Measurements from ENCODE around the gene LRRC8E. TPM values are rescaled to one million over a fixed set of nuclear protein-coding genes. Genes with fewer than 3 reads are reported as not detected.

LRRC8E gene
- total RNA-seq, 1 experiment from 2014 or later, result 18.1 TPM

GRCh38 chr19:7911508-7912143 is 23.3 kb downstream of the LRRC8E start:
- ATAC-seq (no peak), DNase-seq (ENCODE audit: low read depth, low spot score) (no peak)
- no peaks in the 10 kb centered on the region for H4K20me1 ChIP-seq (ENCODE audit: insufficient read depth)
- POLR2A ChIA-PET, result no interaction called here
- H3K27ac ChIP-seq (ENCODE audit: low read depth, low read length), result no peak overlapping the region
- no peak overlapping the region for H2AFZ ChIP-seq (ENCODE audit: low read depth, low read length, poor library complexity, severe bottlenecking)
- H3K4me1 ChIP-seq (ENCODE audit: control insufficient read depth in 1 of 2, insufficient read depth in 2 of 2, low read length in 2 of 2), result peaks cover 5 to 18% of the 10 kb centered on the region in 2 experiments; a peak in 3 of 4 replicates
- intact Hi-C loops (cut with micrococcal nuclease), result no loop called here
- no TSS peak for BruUV-seq (replicated peaks)
- peaks cover 5 to 6% of the 10 kb centered on the region in 2 experiments; a peak in 3 of 4 replicates for H3K36me3 ChIP-seq (ENCODE audit: control insufficient read depth in 1 of 2, insufficient read depth in 2 of 2, low read length in 2 of 2)
- no peaks in the 10 kb centered on the region for H3K9me2 ChIP-seq (ENCODE audit: insufficient read depth)
- H3K27me3 ChIP-seq (ENCODE audit: insufficient read depth, low read length), result no peaks in the 10 kb centered on the region
- RAD21 ChIA-PET (ENCODE audit: low non-redundant PET in 1 of 2, low total read pairs in 2 of 2, uncharacterized antibody in 2 of 2, unreplicated experiment in 2 of 2), result no interaction called here
- H3K4me3 ChIP-seq (replicated peaks in 1 of 2; ENCODE audit: low read depth in 1 of 2, low read length in 2 of 2), result no peak overlapping the region
- no peaks in the 10 kb centered on the region for H3K9me3 ChIP-seq (ENCODE audit: control insufficient read depth in 1 of 2, insufficient read depth in 1 of 2, low read depth in 1 of 2, low read length in 2 of 2)
- no peak overlapping the region for H3K4me2 ChIP-seq (ENCODE audit: low read length)
- no peak overlapping the region for H3K9ac ChIP-seq (ENCODE audit: low read length)
- H3K79me2 ChIP-seq (ENCODE audit: insufficient read depth, low read length), result peaks cover 27% of the 10 kb centered on the region
- CTCF ChIA-PET, result interaction anchor here (1.3 kb wide), 1 partner anchor 9 kb away, joined by 5 read pairs; the partner anchor contains the start of gene SNAPC2
- TF ChIP-seq, protein P1, sequence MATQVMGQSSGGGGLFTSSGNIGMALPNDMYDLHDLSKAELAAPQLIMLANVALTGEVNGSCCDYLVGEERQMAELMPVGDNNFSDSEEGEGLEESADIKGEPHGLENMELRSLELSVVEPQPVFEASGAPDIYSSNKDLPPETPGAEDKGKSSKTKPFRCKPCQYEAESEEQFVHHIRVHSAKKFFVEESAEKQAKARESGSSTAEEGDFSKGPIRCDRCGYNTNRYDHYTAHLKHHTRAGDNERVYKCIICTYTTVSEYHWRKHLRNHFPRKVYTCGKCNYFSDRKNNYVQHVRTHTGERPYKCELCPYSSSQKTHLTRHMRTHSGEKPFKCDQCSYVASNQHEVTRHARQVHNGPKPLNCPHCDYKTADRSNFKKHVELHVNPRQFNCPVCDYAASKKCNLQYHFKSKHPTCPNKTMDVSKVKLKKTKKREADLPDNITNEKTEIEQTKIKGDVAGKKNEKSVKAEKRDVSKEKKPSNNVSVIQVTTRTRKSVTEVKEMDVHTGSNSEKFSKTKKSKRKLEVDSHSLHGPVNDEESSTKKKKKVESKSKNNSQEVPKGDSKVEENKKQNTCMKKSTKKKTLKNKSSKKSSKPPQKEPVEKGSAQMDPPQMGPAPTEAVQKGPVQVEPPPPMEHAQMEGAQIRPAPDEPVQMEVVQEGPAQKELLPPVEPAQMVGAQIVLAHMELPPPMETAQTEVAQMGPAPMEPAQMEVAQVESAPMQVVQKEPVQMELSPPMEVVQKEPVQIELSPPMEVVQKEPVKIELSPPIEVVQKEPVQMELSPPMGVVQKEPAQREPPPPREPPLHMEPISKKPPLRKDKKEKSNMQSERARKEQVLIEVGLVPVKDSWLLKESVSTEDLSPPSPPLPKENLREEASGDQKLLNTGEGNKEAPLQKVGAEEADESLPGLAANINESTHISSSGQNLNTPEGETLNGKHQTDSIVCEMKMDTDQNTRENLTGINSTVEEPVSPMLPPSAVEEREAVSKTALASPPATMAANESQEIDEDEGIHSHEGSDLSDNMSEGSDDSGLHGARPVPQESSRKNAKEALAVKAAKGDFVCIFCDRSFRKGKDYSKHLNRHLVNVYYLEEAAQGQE (IDR thresholded peaks at IDR 0.05; ENCODE audit: low read depth), result no peak
- TF ChIP-seq TCF7L2 (IDR thresholded peaks at IDR 0.05; ENCODE audit: borderline replicate concordance, extremely low read depth, insufficient read depth, insufficient read length) (no peak), CBX3 (IDR thresholded peaks at IDR 0.05; ENCODE audit: low read depth) (no peak), SRF (IDR thresholded peaks at IDR 0.05; ENCODE audit: low read depth) (no peak), POLR2AphosphoS5 (IDR thresholded peaks at IDR 0.05; ENCODE audit: low read depth, low read length) (no peak), ZNF274 (IDR thresholded peaks at IDR 0.05; ENCODE audit: low read depth, low read length) (no peak), ELF1 (IDR thresholded peaks at IDR 0.05; ENCODE audit: borderline replicate concordance, low read depth) (no peak), CEBPB (IDR thresholded peaks at IDR 0.05; ENCODE audit: low read depth) (no peak), FOSL1 (IDR thresholded peaks at IDR 0.05; ENCODE audit: low read depth) (no peak)
- TF ChIP-seq, protein P2, sequence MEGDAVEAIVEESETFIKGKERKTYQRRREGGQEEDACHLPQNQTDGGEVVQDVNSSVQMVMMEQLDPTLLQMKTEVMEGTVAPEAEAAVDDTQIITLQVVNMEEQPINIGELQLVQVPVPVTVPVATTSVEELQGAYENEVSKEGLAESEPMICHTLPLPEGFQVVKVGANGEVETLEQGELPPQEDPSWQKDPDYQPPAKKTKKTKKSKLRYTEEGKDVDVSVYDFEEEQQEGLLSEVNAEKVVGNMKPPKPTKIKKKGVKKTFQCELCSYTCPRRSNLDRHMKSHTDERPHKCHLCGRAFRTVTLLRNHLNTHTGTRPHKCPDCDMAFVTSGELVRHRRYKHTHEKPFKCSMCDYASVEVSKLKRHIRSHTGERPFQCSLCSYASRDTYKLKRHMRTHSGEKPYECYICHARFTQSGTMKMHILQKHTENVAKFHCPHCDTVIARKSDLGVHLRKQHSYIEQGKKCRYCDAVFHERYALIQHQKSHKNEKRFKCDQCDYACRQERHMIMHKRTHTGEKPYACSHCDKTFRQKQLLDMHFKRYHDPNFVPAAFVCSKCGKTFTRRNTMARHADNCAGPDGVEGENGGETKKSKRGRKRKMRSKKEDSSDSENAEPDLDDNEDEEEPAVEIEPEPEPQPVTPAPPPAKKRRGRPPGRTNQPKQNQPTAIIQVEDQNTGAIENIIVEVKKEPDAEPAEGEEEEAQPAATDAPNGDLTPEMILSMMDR (IDR thresholded peaks at IDR 0.05 in 2 of 3, conservative IDR thresholded peaks at IDR 0.05 in 1 of 3; ENCODE audit: borderline replicate concordance in 1 of 3, insufficient read depth in 1 of 3, low read depth in 2 of 3, low read length in 2 of 3), result no peak

Measured in HCT116 (cell line).